ENCODE results near the gene FGF21.

FGF21 gene

DNA sequence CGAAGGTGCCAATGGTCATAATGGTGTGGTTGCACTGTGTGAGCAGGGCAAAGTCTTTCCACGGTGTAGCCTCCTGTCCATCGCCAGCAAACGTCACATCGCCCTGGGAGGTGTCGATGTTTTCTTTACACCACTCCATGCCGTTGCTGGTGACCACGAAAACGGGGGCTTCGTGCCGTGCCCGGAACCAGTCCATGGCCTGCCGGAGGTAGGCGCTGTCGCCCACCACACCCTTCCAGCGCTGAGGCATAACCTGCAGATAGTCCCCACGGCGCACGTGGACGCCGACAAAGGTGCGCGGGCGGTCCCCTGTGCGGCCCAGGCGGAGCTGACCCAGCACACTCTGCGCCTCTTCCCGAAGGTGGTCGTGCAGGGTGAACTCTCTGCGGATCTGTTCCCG, 5.0 kb upstream of the FGF21 start:
- TF ChIP-seq, protein P1, sequence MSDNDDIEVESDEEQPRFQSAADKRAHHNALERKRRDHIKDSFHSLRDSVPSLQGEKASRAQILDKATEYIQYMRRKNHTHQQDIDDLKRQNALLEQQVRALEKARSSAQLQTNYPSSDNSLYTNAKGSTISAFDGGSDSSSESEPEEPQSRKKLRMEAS (IDR thresholded peaks at IDR 0.05; ENCODE audit: low read depth, low read length) = 0 out of 2 replicates have a peak, but pooled peaks have one; percentile 5
- TF ChIP-seq CTCF (IDR thresholded peaks at IDR 0.05; ENCODE audit: low read depth, low read length) (no peak), MYC (IDR thresholded peaks at IDR 0.05; ENCODE audit: low read depth, low read length) (0 out of 2 replicates have a peak, but pooled peaks have one; percentile 8)
- DNase-seq (ENCODE audit: low read depth) = no peak
- H3K4me3 ChIP-seq (ENCODE audit: low read depth, low read length) = no peak overlapping the region

DNA sequence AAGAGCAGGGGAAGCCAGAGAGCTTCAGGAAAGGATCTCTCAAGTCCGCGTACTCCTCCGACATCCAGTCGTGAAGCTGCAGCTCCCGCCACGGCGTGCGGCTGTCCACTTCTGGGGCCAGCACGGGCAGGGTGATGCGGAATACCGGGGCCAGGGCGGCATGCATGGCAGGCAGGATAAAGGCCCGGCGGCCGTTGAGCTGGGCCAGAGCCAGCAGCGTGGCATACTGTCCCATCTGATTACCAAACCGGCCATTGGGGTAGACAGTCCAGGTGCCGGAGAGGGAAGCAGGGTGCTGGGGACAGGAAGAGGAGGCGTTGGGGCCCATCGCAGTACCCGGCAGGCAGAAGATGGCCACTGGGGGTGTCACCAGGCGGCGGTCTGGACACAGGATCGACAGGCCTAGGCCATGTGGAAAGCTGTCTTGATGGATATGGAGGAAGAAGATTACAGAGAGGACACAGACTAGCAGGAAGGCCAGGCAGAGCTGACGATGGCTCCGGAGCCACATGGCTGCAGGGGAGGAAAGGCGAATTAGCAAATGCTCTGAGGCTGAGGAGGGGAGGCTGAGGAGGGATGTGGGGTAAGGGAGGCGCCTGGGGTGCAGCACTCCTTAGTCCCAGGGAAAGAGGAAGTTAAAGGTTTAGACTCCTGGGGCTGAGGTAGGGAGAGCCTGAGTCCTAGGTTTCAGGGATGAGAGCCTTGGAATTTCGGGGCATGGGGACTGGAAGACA, 4.4 kb upstream of the FGF21 start:
- TF ChIP-seq MYC (IDR thresholded peaks at IDR 0.05; ENCODE audit: low read depth, low read length) (peak; percentile 95), POLR2A (IDR thresholded peaks at IDR 0.05; ENCODE audit: extremely low read depth, insufficient read length) (peak; percentile 23), CTCF (IDR thresholded peaks at IDR 0.05; ENCODE audit: low read depth, low read length) (no peak)
- TF ChIP-seq, protein P1 (IDR thresholded peaks at IDR 0.05; ENCODE audit: low read depth, low read length) = peak; percentile 94
- peak overlapping the region; percentile 78 for H3K4me3 ChIP-seq (ENCODE audit: low read depth, low read length)
- DNase-seq (ENCODE audit: low read depth) = peak; percentile 95

DNA sequence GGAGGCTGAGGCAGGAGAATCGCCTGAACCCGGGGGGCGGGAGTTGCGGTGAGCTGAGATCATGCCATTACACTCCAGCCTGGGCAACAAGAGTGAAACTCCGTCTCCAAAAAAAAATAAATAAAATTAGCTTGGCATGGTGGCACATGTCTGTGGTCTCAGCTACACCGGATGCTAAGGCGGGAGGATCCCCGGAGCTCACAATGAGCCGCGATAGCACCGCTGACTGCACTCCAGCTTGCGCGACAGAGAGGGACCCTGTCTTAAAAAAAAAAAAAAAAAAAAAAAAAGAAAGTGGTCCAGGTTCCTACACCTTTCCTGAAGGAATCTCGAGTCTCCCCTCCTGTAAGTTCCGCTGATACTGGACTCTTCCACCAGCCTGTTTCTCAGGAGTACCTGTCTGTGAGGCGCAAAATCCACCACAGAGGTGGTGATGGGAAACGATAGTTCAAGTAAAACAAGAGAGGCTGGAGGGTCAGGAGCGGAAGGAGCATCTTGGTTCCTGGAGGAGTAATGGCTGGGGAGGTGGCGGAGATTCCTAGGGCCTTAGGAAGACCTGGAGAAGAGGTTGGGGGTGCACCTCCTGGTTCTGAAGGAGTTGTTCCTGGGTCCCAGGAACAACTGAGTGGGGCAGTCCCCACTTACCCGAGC, 3.4 kb upstream of the FGF21 start:
- TF ChIP-seq, protein P1 (IDR thresholded peaks at IDR 0.05; ENCODE audit: low read depth, low read length) = peak; percentile 65
- no peak for TF ChIP-seq POLR2A (IDR thresholded peaks at IDR 0.05; ENCODE audit: extremely low read depth, insufficient read length)
- TF ChIP-seq MYC (IDR thresholded peaks at IDR 0.05; ENCODE audit: low read depth, low read length) = peak; percentile 79; the same call in 1 of the 2 replicates
- H3K4me3 ChIP-seq (ENCODE audit: low read depth, low read length) = peak overlapping the region; percentile 78
- DNase-seq (ENCODE audit: low read depth) = peak; percentile 87

DNA sequence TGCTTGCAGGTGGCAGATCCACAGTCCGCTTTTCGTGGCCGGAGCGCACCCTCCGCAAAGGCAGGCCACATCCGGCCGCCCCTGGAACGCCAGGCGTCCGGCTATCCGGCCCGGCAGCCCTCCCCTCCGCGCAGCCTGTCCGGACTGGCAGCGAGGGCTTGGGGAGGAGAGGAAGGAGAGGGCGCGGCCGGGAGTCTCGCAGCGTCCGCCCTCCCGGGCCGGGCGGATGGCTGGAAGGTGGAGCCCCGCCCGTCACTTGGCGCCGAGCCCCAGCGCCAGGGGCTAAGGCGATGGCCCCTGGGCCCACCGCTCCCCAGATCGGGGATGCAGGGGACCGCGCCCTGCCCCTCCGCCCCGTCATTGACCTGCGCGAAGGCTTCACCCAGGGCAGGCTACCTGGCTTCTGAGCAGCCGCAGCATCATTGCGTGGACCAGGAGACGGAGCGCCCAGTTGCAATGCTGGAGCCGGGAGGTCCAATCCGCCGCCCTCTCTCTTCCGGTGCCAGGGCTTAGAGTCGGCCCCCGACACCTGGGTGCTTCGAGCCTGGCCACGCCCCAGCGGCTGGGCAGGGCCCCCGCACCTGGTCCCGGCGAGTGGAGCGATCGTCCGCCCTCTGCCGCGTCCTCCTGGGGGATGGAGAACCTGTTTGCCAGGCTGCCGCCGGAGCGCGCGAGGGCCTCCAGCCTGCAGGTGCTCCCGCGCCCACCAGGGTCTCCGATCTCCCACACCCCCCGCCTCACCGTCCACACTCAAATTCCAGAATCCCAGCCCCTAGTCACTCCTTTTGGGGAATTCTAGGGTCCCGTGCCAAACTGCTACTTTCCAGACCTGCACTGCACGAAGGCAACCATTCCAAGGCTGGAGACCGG, 2.6 kb upstream of the FGF21 start, which contains the start of gene FUT1:
TSS of gene FUT1 (minus strand) at position 146 of the 870 bp plus-strand sequence. CDS start 1,360 bp downstream, outside the sequence.
- peak; percentile 93 for DNase-seq (ENCODE audit: low read depth)
- TF ChIP-seq MYC (IDR thresholded peaks at IDR 0.05; ENCODE audit: low read depth, low read length) (peak; percentile 80), POLR2A (IDR thresholded peaks at IDR 0.05; ENCODE audit: extremely low read depth, insufficient read length) (peak; percentile 67), CTCF (IDR thresholded peaks at IDR 0.05; ENCODE audit: low read depth, low read length) (no peak)
- TF ChIP-seq, protein P1 (IDR thresholded peaks at IDR 0.05; ENCODE audit: low read depth, low read length) = peak; percentile 80
- peak within 1 kb of the TSS; percentile 78 for H3K4me3 ChIP-seq (ENCODE audit: low read depth, low read length)

DNA sequence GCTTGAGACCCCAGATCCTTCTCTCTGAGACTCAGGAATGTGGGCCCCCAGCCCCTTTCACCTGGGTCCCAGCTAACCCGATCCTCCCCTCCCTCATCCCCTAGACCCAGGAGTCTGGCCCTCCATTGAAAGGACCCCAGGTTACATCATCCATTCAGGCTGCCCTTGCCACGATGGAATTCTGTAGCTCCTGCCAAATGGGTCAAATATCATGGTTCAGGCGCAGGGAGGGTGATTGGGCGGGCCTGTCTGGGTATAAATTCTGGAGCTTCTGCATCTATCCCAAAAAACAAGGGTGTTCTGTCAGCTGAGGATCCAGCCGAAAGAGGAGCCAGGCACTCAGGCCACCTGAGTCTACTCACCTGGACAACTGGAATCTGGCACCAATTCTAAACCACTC, 463 bp downstream of the FGF21 start:
- TF ChIP-seq MYC (IDR thresholded peaks at IDR 0.05; ENCODE audit: low read depth, low read length) = no peak
- no peak overlapping the region for H3K4me3 ChIP-seq (ENCODE audit: low read depth, low read length)
- no peak for DNase-seq (ENCODE audit: low read depth)

DNA sequence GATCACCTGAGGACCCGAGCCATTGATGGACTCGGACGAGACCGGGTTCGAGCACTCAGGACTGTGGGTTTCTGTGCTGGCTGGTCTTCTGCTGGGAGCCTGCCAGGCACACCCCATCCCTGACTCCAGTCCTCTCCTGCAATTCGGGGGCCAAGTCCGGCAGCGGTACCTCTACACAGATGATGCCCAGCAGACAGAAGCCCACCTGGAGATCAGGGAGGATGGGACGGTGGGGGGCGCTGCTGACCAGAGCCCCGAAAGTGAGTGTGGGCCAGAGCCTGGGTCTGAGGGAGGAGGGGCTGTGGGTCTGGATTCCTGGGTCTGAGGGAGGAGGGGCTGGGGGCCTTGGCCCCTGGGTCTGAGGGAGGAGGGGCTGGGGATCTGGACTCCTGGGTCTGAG, 888 bp downstream of the FGF21 start:
- no peak overlapping the region for H3K4me3 ChIP-seq (ENCODE audit: low read depth, low read length)
- TF ChIP-seq CTCF (IDR thresholded peaks at IDR 0.05; ENCODE audit: low read depth, low read length) = no peak
- no peak for TF ChIP-seq POLR2A (IDR thresholded peaks at IDR 0.05; ENCODE audit: extremely low read depth, insufficient read length)
- TF ChIP-seq, protein P1 (IDR thresholded peaks at IDR 0.05; ENCODE audit: low read depth, low read length) = no peak
- no peak for TF ChIP-seq MYC (IDR thresholded peaks at IDR 0.05; ENCODE audit: low read depth, low read length)

More for the DNA sequence above, 888 bp downstream of the FGF21 start:
- DNase-seq (ENCODE audit: low read depth) = no peak
